Aorta (tissue), 5 donors: ENCODE measurements around the gene NCKIPSD. TPM values are rescaled to one million over a fixed set of nuclear protein-coding genes. Genes with fewer than 3 reads are reported as not detected.

Experiments
- ATAC-seq: fragments of 200-7000 bp; cut with Tn5 transposase; one replicate; pipeline ENCODE4 v1.9.1; 2022; ENCODE audit warnings: moderate library complexity; ENCODE audit not compliant: low FRiP score
- DNase-seq, 2 donors: peaks; one replicate each; pipeline ENCODE4 v3.0.0-alpha.2; 2020
- H3K27ac ChIP-seq, 2 donors: one replicate each; pipeline ENCODE4 v1.5.1; 2013; ENCODE audit warnings: low read length in 2 of 2, mild to moderate bottlenecking in 2 of 2, moderate library complexity in 2 of 2, control low read depth in 1 of 2, inconsistent platforms in 1 of 2, low read depth in 1 of 2
- H3K27me3 ChIP-seq, 2 donors: one replicate each; pipeline ENCODE4 v1.6.1; 2013; ENCODE audit warnings: control low read depth in 1 of 2, low read length in 1 of 2, mild to moderate bottlenecking in 1 of 2, moderate library complexity in 1 of 2; ENCODE audit not compliant: insufficient read depth in 2 of 2, control insufficient read depth in 1 of 2
- H3K36me3 ChIP-seq, 2 donors: one replicate each; pipeline ENCODE4 v1.6.1; 2013; ENCODE audit warnings: control low read depth in 1 of 2, low read length in 1 of 2, mild to moderate bottlenecking in 1 of 2; ENCODE audit not compliant: insufficient read depth in 2 of 2, control insufficient read depth in 1 of 2
- H3K4me1 ChIP-seq, 2 donors: one replicate each; pipeline ENCODE4 v1.6.1; 2013; ENCODE audit warnings: low read length in 2 of 2, control low read depth in 1 of 2, mild to moderate bottlenecking in 1 of 2, moderate library complexity in 1 of 2; ENCODE audit not compliant: insufficient read depth in 2 of 2, control insufficient read depth in 1 of 2
- H3K4me3 ChIP-seq, 2 donors: one replicate each; pipeline ENCODE4 v1.5.1; 2013; ENCODE audit warnings: low read length in 2 of 2, control low read depth in 1 of 2, mild to moderate bottlenecking in 1 of 2
- H3K9me3 ChIP-seq: one replicate; pipeline ENCODE4 v1.6.1; 2013; ENCODE audit warnings: mild to moderate bottlenecking, low read length; ENCODE audit not compliant: control insufficient read depth
- WGBS, 2 donors: extraction: QIAGEN DNeasy Blood & Tissue Kit; methylation state at CpG; one replicate each; pipeline ENCODE4 v1.1.7; 2013; 5-methylcytosine and 5-hydroxymethylcytosine counted together
- intact Hi-C, 2 donors: fragments of 100-400 bp; cut with DNase I; formaldehyde crosslinking; loops; one replicate each; pipeline versions ENCODE4 v1.14.2 to v1.15.0; 2022
- polyA plus RNA-seq, 2 donors: library from polyadenylated mRNA; stranded (reverse); fragments of 200-250 nt; gene quantifications; one replicate each; pipeline ENCODE4 v1.2.3, GENCODE V29; 2013
- total RNA-seq, 2 donors: library from RNA; stranded (reverse); fragmentation: NEBNext Ultra II Directional; extraction: Animal tissue kit (Norgen Biotek cat#: 25700); gene quantifications; one replicate each; pipeline ENCODE4 v1.2.1, GENCODE V29; 2021
- donor health status: healthy with polysubstance abuse.
- donor health status: Bipolar disorder and iron deficiency.
- donor health status: DM: no; HTN: no; CAD: no.
- donor health status: DM: no; HTN: no; CAD: no.
- donor health status: DM: yes; HTN: yes; CAD: no.

The NCKIPSD gene
- total and polyA plus RNA-seq, 4 donors: 11.8 to 31.9 (median 27.5) TPM

DNA sequence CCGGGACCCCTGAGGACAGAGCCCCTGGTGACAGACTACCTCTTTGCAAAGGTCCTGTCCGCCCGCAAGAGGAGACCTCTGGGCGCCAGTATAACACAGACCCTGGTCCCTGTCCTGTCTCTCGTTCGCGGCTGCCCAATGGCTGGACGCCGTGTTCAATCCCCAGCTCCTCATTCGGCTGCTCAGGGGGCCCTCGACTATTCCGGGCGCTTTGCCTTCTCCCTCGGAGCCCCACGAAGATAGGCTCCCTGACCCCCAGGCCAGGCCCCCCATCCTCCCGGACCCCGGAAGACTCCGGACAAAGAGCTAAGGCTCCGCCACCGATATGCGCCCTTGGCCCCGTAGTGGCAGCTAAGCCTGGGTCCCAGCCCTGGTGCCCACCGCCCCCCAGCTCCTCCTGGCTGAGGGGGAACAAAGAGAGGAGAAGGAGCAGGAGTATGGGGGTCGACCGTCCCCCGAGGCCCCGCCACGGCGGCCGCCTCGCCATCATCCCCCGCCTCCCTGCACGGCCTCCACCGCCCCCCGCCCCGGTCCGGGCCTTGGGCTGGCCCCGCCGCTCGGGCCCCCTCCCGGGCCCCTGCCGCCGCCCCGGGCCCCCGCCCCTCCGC lies 23.5 kb downstream of the NCKIPSD start:
- Histone ChIP-seq H3K4me3 (no peak overlapping the region), H3K4me1 (no peaks in the 10 kb centered on the region), H3K9me3 (no peaks in the 10 kb centered on the region), H3K27me3 (no peaks in the 10 kb centered on the region), H3K36me3 (no peaks in the 10 kb centered on the region), H3K27ac (no peak overlapping the region)
- DNase-seq (peak in 1 of 2 donors; percentile 47), ATAC-seq (no peak)
- WGBS, 2 donors: 1 to 2% methylated on average over 27 to 46 of the region's 46 CpGs
- intact Hi-C loops: no loop called here

DNA sequence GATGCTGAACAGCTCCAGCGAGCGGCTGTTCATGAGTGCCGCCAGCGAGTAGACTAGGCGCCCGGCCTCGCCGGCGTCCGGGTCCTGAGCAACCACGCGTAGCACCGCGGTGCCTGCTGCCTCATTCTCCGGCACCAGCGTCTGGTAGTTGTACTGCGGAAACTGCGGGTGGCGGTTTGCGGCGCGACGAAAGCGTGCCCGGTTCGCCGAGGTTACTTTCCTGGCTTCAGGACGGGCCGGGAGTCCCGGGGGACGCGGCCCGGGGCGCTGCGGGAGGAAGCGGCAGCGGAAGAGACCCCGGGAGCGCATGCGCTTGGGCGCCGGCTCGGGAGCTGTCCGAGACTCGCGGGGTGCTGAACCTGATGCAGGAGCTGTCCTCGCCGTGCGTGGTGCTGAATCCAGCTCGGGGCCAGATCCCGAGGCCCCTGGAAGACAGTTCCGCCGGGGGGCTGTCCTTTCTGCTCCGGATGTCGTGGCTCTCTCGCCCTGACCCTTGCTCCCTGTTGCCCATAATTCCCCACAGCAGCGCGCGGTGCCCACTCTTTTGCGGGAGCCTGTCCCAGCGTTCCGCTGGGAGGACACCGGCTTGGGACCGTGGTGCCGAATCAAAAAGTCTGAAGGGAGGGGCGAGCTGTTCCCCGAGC lies 24.1 kb downstream of the NCKIPSD start:
- DNase-seq (peak; percentile 78 to 91), ATAC-seq (peak; percentile 71)
- intact Hi-C loops: no loop called here

DNA sequence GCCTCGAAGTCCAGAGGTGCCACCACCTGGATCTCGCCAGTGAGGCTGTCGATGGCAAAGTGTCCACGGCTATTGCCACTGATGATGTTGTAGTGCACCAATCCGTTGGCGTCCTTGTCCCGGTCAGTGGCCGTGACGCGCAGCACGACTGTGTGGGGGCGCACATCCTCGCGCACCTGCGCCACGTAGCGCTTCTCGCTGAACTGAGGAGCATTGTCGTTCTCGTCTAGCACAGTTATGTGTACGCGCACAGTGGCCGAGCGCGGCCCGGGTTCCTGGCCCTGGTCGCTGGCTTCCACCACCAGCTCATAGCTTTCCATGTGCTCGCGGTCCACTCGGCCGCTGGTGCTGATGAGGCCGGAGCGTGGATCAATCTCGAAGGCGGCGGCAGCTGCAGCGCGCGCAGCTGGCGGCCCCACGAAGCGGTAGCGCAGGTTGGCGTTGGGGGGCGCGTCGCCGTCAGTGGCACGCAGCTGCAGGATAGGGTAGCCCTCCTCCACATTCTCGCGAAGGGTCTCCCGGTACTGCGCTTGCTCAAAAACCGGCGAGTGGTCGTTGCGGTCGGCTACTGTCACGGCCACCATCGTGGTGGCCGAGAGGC lies 24.8 kb downstream of the NCKIPSD start:
- 50 to 61% methylated on average over 52 to 61 of the region's 61 CpGs for WGBS, 2 donors
- Histone ChIP-seq H3K4me1 (no peaks in the 10 kb centered on the region), H3K4me3 (no peak overlapping the region), H3K27me3 (no peaks in the 10 kb centered on the region), H3K9me3 (no peaks in the 10 kb centered on the region), H3K27ac (no peak overlapping the region), H3K36me3 (no peaks in the 10 kb centered on the region)
- DNase-seq (no peak), ATAC-seq (no peak)
- intact Hi-C loops: no loop called here

More for the DNA sequence above, 24.1 kb downstream of the NCKIPSD start:
- Histone ChIP-seq H3K4me1 (no peaks in the 10 kb centered on the region), H3K36me3 (no peaks in the 10 kb centered on the region), H3K27me3 (no peaks in the 10 kb centered on the region), H3K27ac (no peak overlapping the region), H3K9me3 (no peaks in the 10 kb centered on the region), H3K4me3 (no peak overlapping the region)
- 1% methylated on average over 67 of the region's 67 CpGs for WGBS, 2 donors

DNA sequence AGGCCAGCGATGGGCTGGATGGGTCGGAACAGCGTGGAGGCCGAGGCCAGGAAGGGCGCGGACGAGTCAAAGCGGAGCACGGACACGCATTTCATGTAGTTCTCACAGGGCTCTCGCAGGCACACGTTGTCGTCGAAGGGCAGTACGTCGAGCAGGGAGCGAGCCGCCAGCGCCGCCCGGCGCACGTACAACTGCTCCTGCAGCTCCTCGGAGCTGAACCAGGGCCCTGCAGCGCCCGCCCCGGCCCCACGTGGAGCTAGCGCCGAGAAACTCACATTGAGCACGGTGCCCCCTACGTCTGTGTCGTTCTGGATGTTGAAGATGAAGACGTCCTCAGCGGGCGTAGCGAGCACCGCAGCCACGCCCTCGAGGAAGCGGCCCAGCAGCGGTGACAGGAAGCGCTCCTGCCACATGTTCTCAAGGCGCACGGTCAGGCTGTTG lies 28.9 kb downstream of the NCKIPSD start:
- Histone ChIP-seq H3K27ac (no peak overlapping the region), H3K36me3 (no peaks in the 10 kb centered on the region), H3K4me3 (no peak overlapping the region), H3K27me3 (no peaks in the 10 kb centered on the region), H3K4me1 (no peaks in the 10 kb centered on the region), H3K9me3 (no peaks in the 10 kb centered on the region)
- intact Hi-C loops: no loop called here
- WGBS, 2 donors: 47 to 59% methylated on average over 45 of the region's 45 CpGs
- DNase-seq (no peak), ATAC-seq (peak; percentile 2)

DNA sequence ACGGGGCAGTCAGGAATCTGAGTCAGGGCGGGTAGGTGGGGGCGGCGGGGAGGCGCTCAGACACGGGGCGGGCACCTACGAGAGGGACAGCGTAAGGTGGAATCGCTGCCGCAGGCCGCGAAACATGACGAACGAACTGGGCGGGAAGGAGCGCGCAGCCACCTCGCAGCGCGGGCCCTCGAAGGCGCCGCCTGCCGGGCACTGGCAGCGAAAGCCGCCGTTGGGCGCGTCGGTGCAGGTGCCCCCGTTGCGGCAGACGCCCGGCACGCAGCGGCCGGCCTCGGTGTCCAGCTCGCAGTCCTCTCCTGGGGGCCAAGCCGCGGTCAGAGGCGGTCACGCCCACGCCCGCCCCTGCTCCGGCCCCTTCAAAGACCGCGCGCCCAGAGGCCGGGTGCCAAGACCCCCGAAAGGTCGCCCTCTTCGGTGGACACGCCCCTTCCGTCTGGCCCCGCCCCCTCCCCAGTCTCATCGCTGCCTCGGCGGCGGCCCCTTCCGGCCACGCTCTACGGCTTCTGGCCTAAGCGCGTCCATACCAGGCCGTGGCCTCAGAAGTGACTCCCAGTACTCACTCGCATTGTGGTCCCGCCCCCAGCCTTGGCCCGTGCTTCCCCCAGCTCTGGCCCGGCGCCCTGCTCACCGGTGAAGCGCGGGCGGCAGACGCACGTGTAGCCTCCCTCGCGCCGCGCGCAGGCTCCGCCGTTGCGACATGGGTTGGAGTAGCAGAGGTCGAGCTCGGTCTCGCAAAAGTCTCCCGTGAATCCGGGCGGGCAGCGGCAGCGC lies 29.5 kb downstream of the NCKIPSD start:
- DNase-seq (peak; percentile 91 to 95), ATAC-seq (peak; percentile 88)
- intact Hi-C loops: no loop called here
- H3K36me3 ChIP-seq: no peaks in the 10 kb centered on the region
- H3K4me1 ChIP-seq: no peaks in the 10 kb centered on the region
- WGBS, 2 donors: 3% methylated on average over 79 to 94 of the region's 94 CpGs
- peak overlapping the region in 1 of 2 donors; percentile 3 for H3K27ac ChIP-seq
- H3K9me3 ChIP-seq: no peaks in the 10 kb centered on the region
- no peaks in the 10 kb centered on the region for H3K27me3 ChIP-seq
- H3K4me3 ChIP-seq: peak overlapping the region; percentile 15 to 43

DNA sequence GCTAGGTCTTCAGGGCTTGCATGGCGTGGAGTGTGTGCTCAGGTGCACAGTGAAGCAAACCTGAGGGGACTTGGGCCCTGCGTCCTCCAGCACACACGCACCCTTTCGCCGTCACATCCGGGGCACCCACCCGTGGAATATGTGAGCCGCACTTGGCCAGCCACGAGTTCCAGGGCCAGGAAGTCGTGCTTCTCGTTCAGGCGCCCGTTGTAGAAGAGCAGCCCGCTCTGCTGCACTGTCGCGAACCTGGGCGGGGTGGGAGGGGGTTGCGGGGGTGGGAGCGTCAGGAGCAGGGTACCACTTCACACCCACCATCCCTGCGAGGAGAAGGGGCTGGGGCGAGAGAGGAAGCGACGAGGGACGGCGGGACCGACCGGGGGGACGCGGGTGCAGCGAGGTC lies 30.1 kb downstream of the NCKIPSD start:
- intact Hi-C loops: loop anchor here in 1 of 2 donors (2.0 kb wide), 1 partner anchor 45 kb away; no protein-coding TSS in a partner anchor
- H3K27ac ChIP-seq: no peak overlapping the region

DNA sequence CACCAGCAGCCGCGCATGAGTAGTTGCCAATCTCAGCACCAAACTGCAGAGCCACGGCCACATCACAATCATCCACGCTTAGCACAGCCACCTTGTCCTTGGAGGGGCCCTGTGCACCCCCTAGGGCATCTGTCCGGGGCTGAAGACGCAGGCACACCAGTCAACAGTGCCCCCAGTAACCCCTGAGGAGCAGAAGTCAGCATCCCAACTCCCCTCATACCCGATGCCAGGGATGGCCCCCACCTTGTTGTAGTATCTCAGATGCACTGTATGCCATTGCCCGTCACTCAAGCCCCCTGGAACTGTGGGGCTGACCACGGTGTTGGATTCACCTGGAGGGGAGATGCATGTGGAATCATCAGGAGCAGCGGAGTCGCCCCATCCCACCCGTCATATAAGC lies 30.7 kb downstream of the NCKIPSD start:
- no peak overlapping the region for H3K27ac ChIP-seq
- WGBS, 2 donors: 95 to 97% methylated on average over 12 of the region's 12 CpGs
- ATAC-seq (no peak), DNase-seq (no peak)
- no peaks in the 10 kb centered on the region for H3K27me3 ChIP-seq
- H3K4me3 ChIP-seq: no peak overlapping the region
- intact Hi-C loops: loop anchor here in 1 of 2 donors (2.0 kb wide), 1 partner anchor 44 kb away; no protein-coding TSS in a partner anchor
- no peaks in the 10 kb centered on the region for H3K9me3 ChIP-seq
- H3K4me1 ChIP-seq: no peaks in the 10 kb centered on the region
- no peaks in the 10 kb centered on the region for H3K36me3 ChIP-seq

More for the DNA sequence above, 30.1 kb downstream of the NCKIPSD start:
- H3K4me1 ChIP-seq: no peaks in the 10 kb centered on the region
- ATAC-seq (no peak), DNase-seq (no peak)
- H3K36me3 ChIP-seq: no peaks in the 10 kb centered on the region
- 16 to 18% methylated on average over 30 of the region's 30 CpGs for WGBS, 2 donors
- peak overlapping the region; percentile 15 to 43 for H3K4me3 ChIP-seq
- no peaks in the 10 kb centered on the region for H3K27me3 ChIP-seq
- no peaks in the 10 kb centered on the region for H3K9me3 ChIP-seq

DNA sequence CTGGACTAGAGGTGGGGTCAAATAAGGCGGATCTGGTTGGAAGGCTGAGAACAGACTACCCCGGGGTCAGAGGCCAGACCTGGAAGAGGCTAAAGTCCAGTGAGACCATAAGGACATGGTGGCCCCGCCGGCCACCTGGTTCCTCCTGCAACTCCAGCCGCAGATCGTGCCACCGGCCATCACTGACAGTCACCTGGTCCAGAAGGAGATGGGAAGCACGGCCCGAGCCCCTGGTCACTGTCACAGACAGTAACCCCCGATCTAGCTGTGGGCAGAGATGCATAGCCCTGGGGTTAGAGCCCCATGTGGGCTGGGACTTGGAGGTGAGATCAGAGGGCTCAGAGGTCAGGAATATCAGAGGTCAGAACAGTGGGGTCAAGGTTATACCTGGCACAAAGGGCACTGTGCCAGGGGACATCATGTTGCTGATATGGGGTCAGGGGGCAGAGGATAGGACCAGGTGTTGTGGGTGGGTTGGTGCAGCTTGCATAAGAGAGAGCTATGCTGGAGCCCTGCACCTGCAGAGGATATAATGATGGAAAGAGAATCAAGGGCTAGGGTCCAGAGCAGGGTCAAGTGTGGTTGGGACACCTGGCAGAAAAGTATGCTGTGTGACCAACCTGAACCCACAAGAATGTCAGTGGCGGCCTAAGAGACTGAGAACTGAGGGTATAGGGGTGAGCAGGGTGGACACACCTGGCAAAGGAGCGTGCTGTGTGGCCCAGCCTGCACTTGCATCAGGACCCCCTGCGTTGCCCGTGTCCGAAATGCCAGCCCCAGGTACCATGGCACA lies 32.6 kb downstream of the NCKIPSD start:
- Histone ChIP-seq H3K27me3 (no peaks in the 10 kb centered on the region), H3K4me1 (no peaks in the 10 kb centered on the region), H3K9me3 (no peaks in the 10 kb centered on the region), H3K4me3 (no peak overlapping the region), H3K27ac (no peak overlapping the region), H3K36me3 (no peaks in the 10 kb centered on the region)
- ATAC-seq (no peak), DNase-seq (no peak)
- intact Hi-C loops: no loop called here
- 95 to 96% methylated on average over 15 of the region's 15 CpGs for WGBS, 2 donors
